Testis (tissue), 3 donors: ENCODE measurements around the gene MFSD6. TPM values are rescaled to one million over a fixed set of nuclear protein-coding genes. Genes with fewer than 3 reads are reported as not detected.

Source experiments
- DNase-seq: peaks from one replicate; pipeline ENCODE4 v3.0.0-alpha.2; 2019
- H3K27ac ChIP-seq, 2 donors: fragments of 200-600 bp; sonication (generic); one replicate each; pipeline ENCODE4 v1.5.1; 2019
- H3K27me3 ChIP-seq: fragments of 200-600 bp; sonication (generic); one replicate; pipeline ENCODE4 v1.5.1; 2019
- H3K36me3 ChIP-seq: fragments of 200-600 bp; sonication (generic); one replicate; pipeline ENCODE4 v1.5.1; 2017; ENCODE audit warnings: low read depth; ENCODE audit errors: missing control alignments
- H3K4me1 ChIP-seq: fragments of 200-600 bp; sonication (generic); one replicate; pipeline ENCODE4 v1.5.1; 2019
- H3K4me3 ChIP-seq, 2 donors: fragments of 200-600 bp; sonication (generic); one replicate each; pipeline ENCODE4 v1.5.1; 2017 to 2019
- H3K9me3 ChIP-seq: fragments of 200-600 bp; sonication (generic); one replicate; pipeline ENCODE4 v1.5.1; 2017
- CTCF ChIP-seq, 3 experiments: fragments of 450-650 bp in 2 of 3; fragments of 200-600 bp in 1 of 3; sonication (generic) in 1 of 3; IDR thresholded peaks; one replicate each; pipeline ENCODE4 v1.5.1; 2016 to 2019; ENCODE audit warnings: antibody characterized with exemption in 3 of 3, mild to moderate bottlenecking in 2 of 3, moderate library complexity in 1 of 3
- POLR2A ChIP-seq: fragments of 450-650 bp; IDR thresholded peaks from one replicate; pipeline ENCODE4 v1.6.1; 2017; ENCODE audit warnings: antibody characterized with exemption, mild to moderate bottlenecking, moderate library complexity
- WGBS, 2 donors: methylation state at CpG; one replicate each; pipeline ENCODE4 v1.1.5; 2018; 5-methylcytosine and 5-hydroxymethylcytosine counted together
- intact Hi-C: fragments of 100-400 bp; cut with DNase I; formaldehyde crosslinking; loops from one replicate; pipeline ENCODE4 v1.15.1; 2023; ENCODE audit warnings: low total_unique reads
- polyA plus RNA-seq: library from polyadenylated mRNA; stranded (reverse); fragments of 350-450 nt; fragmentation: Illumina TruSeq; extraction: RNeasy Lipid Tissue Mini Kit (QIAGEN cat#74804); gene quantifications from one replicate; pipeline ENCODE4 v1.2.3, GENCODE V29; 2014; ENCODE audit warnings: low read depth, low replicate concordance; ENCODE audit not compliant: insufficient read depth
- total RNA-seq, 2 donors: library from RNA; depleted of rRNA; stranded (reverse); fragments of >200 nt; gene quantifications; one replicate each; pipeline ENCODE4 v1.2.3, GENCODE V29; 2016

MFSD6 gene
- total and polyA plus RNA-seq, 3 donors from 2014 or later: 15.0 to 47.3 (median 29.9) TPM

DNA sequence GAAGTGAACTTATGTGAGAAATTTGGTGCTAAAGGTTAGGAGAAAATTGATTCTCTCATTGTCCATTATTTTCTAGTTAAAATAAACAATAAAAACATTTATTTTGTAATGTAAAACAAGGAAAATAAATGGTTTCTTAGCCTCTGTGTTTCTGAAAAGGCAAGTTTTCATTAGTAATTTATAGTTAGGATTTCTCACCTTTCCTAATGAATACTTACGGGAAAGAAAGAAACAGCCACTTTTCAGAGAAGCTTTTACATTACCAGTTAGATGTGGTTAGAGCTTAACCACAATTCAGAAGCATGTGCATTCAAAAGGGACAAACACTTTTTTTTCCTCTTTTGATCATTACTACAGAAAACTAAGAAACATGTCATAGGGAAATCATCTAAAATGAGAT, 107.5 kb downstream of the MFSD6 start:
- no peak for DNase-seq
- 89 to 91% methylated on average over 1 of the region's 1 CpG for WGBS, 2 donors
- intact Hi-C loops: no loop called here
- H3K27ac ChIP-seq: no peak overlapping the region
- H3K27me3 ChIP-seq: no peaks in the 10 kb centered on the region
- H3K4me3 ChIP-seq: no peak overlapping the region
- TF ChIP-seq CTCF (IDR thresholded peaks at IDR 0.05) (no peak), POLR2A (no peak)
- no peaks in the 10 kb centered on the region for H3K9me3 ChIP-seq
- H3K4me1 ChIP-seq: no peaks in the 10 kb centered on the region
- H3K36me3 ChIP-seq: no peaks in the 10 kb centered on the region

GRCh38 chr2:190517468-190517867, 109.3 kb downstream of the MFSD6 start:
- Histone ChIP-seq H3K27ac (no peak overlapping the region), H3K9me3 (no peaks in the 10 kb centered on the region), H3K4me3 (no peak overlapping the region), H3K36me3 (no peaks in the 10 kb centered on the region), H3K4me1 (no peaks in the 10 kb centered on the region), H3K27me3 (no peaks in the 10 kb centered on the region)
- intact Hi-C loops: no loop called here
- DNase-seq: no peak
- no peak for TF ChIP-seq CTCF (IDR thresholded peaks at IDR 0.05)
- TF ChIP-seq POLR2A: no peak
- 88 to 95% methylated on average over 2 of the region's 2 CpGs for WGBS, 2 donors

GRCh38 chr2:190519975-190520767, 112.0 kb downstream of the MFSD6 start:
- TF ChIP-seq CTCF (IDR thresholded peaks at IDR 0.05): no peak
- TF ChIP-seq POLR2A: no peak
- H3K4me1 ChIP-seq: no peaks in the 10 kb centered on the region
- no peaks in the 10 kb centered on the region for H3K27me3 ChIP-seq
- 89 to 93% methylated on average over 1 of the region's 1 CpG for WGBS, 2 donors
- no peaks in the 10 kb centered on the region for H3K36me3 ChIP-seq
- no peak for DNase-seq
- no peaks in the 10 kb centered on the region for H3K9me3 ChIP-seq
- H3K27ac ChIP-seq: no peak overlapping the region
- intact Hi-C loops: no loop called here
- no peak overlapping the region for H3K4me3 ChIP-seq

DNA sequence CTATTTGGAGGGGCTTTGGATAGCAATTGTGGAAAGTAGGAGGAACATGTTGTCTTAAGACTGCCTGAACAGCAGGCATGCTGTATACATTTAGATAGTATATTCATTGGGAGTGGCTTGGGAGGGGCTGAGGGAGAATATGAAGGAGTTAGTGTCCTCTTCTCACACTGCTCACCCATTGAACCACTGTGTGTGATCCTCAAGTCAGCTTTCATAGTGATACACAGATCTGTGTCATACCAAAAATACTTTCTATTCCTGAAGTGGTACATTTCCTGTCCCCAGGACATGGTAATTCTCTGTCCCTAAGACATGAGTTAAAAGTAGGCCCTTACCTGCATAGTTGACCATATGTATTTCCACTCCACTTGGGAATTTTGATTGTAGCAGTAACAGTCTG, 116.8 kb downstream of the MFSD6 start:
- TF ChIP-seq POLR2A: no peak
- Histone ChIP-seq H3K9me3 (no peaks in the 10 kb centered on the region), H3K4me3 (no peak overlapping the region), H3K4me1 (no peaks in the 10 kb centered on the region), H3K36me3 (no peaks in the 10 kb centered on the region), H3K27ac (no peak overlapping the region), H3K27me3 (no peaks in the 10 kb centered on the region)
- DNase-seq: no peak
- intact Hi-C loops: no loop called here

DNA sequence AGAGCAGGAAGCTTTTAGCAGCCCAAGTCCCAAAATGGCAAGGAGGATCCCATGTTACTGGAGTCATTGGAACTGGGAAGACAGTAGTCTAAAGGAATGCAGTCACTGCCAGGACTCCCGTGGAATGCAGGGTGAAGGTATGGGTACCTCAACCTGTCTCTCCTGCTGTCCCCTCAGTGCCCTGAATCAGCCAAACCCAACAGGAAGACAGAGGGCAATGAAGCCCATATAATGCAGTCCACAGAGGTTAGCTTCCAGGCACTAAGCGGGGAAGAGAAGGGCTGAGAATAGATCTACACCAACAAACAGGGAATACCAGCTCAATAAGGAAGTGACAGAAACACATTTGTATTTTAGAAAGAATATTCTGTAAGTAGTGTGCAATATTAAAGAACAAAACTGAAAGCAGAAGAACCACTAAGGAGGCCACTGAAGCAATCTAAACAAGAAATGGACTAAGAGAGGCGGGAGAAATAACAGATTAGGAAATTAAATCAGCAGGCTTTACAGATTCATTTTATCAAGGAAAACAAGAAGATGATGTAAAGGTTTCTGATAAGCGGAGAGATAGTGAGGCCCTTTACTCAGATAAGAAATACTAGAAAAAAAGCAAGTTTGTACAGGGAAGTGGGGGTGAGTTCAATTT, 118.1 kb downstream of the MFSD6 start:
- no peaks in the 10 kb centered on the region for H3K4me1 ChIP-seq
- H3K4me3 ChIP-seq: no peak overlapping the region
- WGBS, 2 donors: 86 to 88% methylated on average over 4 of the region's 4 CpGs
- no peak for DNase-seq
- H3K27me3 ChIP-seq: no peaks in the 10 kb centered on the region
- intact Hi-C loops: no loop called here
- TF ChIP-seq POLR2A (no peak), CTCF (IDR thresholded peaks at IDR 0.05) (no peak)
- H3K27ac ChIP-seq: no peak overlapping the region
- no peaks in the 10 kb centered on the region for H3K9me3 ChIP-seq
- no peaks in the 10 kb centered on the region for H3K36me3 ChIP-seq
